ENCODE results near the gene GINS3. TPM values are rescaled to one million over a fixed set of nuclear protein-coding genes. Genes with fewer than 3 reads are reported as not detected.

The GINS3 gene
- total RNA-seq, 4 donors from 2014 or later, result 0.77 to 5.9 (median 5.0) TPM

GRCh38 chr16:58425245-58425644 is 33.0 kb downstream of the GINS3 start:
- no peak for DNase-seq
- no peaks in the 10 kb centered on the region for H3K9me3 ChIP-seq
- no peaks in the 10 kb centered on the region for H3K27me3 ChIP-seq
- H3K27ac ChIP-seq, result no peak overlapping the region
- H3K4me3 ChIP-seq, result no peak overlapping the region
- no peaks in the 10 kb centered on the region for H3K36me3 ChIP-seq
- intact Hi-C loops (cut with DNase I; ENCODE audit: low total_unique reads), result no loop called here
- no peaks in the 10 kb centered on the region for H3K4me1 ChIP-seq
- no peak for TF ChIP-seq POLR2A (IDR thresholded peaks at IDR 0.05)
- no peak for TF ChIP-seq CTCF (IDR thresholded peaks at IDR 0.05)

- no peak for TF ChIP-seq CTCF (IDR thresholded peaks at IDR 0.05)
- no peak for TF ChIP-seq POLR2A (IDR thresholded peaks at IDR 0.05)
- Histone ChIP-seq H3K27ac (no peak overlapping the region), H3K27me3 (no peaks in the 10 kb centered on the region), H3K9me3 (no peaks in the 10 kb centered on the region), H3K36me3 (no peaks in the 10 kb centered on the region), H3K4me1 (no peaks in the 10 kb centered on the region), H3K4me3 (no peak overlapping the region)
- intact Hi-C loops (cut with DNase I; ENCODE audit: low total_unique reads), result no loop called here
- no peak for DNase-seq
Measured at GRCh38 chr16:58425756-58426494, 33.7 kb downstream of the GINS3 start.

GRCh38 chr16:58426966-58427365 is 34.7 kb downstream of the GINS3 start:
- no peaks in the 10 kb centered on the region for H3K4me1 ChIP-seq
- H3K27me3 ChIP-seq, result no peaks in the 10 kb centered on the region
- H3K27ac ChIP-seq, result no peak overlapping the region
- no peaks in the 10 kb centered on the region for H3K36me3 ChIP-seq
- DNase-seq, result no peak
- intact Hi-C loops (cut with DNase I; ENCODE audit: low total_unique reads), result no loop called here
- H3K4me3 ChIP-seq, result no peak overlapping the region
- no peaks in the 10 kb centered on the region for H3K9me3 ChIP-seq
- TF ChIP-seq POLR2A (IDR thresholded peaks at IDR 0.05) (no peak), CTCF (IDR thresholded peaks at IDR 0.05) (no peak)

- no peak for TF ChIP-seq CTCF (IDR thresholded peaks at IDR 0.05)
- TF ChIP-seq POLR2A (IDR thresholded peaks at IDR 0.05), result no peak
- no peak for DNase-seq
- Histone ChIP-seq H3K4me3 (no peak overlapping the region), H3K27me3 (no peaks in the 10 kb centered on the region), H3K27ac (no peak overlapping the region), H3K36me3 (no peaks in the 10 kb centered on the region), H3K9me3 (no peaks in the 10 kb centered on the region), H3K4me1 (no peaks in the 10 kb centered on the region)
- intact Hi-C loops (cut with DNase I; ENCODE audit: low total_unique reads), result no loop called here
Measured at GRCh38 chr16:58428621-58429542, 36.6 kb downstream of the GINS3 start.

- Histone ChIP-seq H3K27me3 (no peaks in the 10 kb centered on the region), H3K27ac (no peak overlapping the region), H3K36me3 (no peaks in the 10 kb centered on the region), H3K4me3 (no peak overlapping the region), H3K4me1 (no peaks in the 10 kb centered on the region), H3K9me3 (no peaks in the 10 kb centered on the region)
- intact Hi-C loops (cut with DNase I; ENCODE audit: low total_unique reads), result no loop called here
- DNase-seq, result no peak
- TF ChIP-seq POLR2A (IDR thresholded peaks at IDR 0.05), result no peak
- no peak for TF ChIP-seq CTCF (IDR thresholded peaks at IDR 0.05)
Measured at GRCh38 chr16:58430718-58431117, 38.4 kb downstream of the GINS3 start.

Measured in uterus (tissue), 4 donors.